Measurements from ENCODE around the gene PRPS1. TPM values are rescaled to one million over a fixed set of nuclear protein-coding genes. Genes with fewer than 3 reads are reported as not detected.
"Not testable (repeated sequence)": the region's sequence is repeated elsewhere in the genome, so short reads cannot be mapped to it uniquely, and the experiment has no call there.

PRPS1 gene
- total RNA-seq, 1 donor from 2014 or later: 25.6 TPM

GRCh38 chrX:107602694-107603239 is 25.5 kb upstream of the PRPS1 start:
- TF ChIP-seq, protein P1, sequence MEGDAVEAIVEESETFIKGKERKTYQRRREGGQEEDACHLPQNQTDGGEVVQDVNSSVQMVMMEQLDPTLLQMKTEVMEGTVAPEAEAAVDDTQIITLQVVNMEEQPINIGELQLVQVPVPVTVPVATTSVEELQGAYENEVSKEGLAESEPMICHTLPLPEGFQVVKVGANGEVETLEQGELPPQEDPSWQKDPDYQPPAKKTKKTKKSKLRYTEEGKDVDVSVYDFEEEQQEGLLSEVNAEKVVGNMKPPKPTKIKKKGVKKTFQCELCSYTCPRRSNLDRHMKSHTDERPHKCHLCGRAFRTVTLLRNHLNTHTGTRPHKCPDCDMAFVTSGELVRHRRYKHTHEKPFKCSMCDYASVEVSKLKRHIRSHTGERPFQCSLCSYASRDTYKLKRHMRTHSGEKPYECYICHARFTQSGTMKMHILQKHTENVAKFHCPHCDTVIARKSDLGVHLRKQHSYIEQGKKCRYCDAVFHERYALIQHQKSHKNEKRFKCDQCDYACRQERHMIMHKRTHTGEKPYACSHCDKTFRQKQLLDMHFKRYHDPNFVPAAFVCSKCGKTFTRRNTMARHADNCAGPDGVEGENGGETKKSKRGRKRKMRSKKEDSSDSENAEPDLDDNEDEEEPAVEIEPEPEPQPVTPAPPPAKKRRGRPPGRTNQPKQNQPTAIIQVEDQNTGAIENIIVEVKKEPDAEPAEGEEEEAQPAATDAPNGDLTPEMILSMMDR (IDR thresholded peaks at IDR 0.05): no peak
- Histone ChIP-seq H3K4me1 (no peaks in the 10 kb centered on the region), H3K36me3 (no peaks in the 10 kb centered on the region), H3K9me3 (no peaks in the 10 kb centered on the region), H3K4me3 (no peak overlapping the region), H3K27me3 (no peaks in the 10 kb centered on the region), H3K27ac (no peak overlapping the region)
- intact Hi-C loops (cut with DNase I): no loop called here
- no peak for ATAC-seq
- no peak for DNase-seq

GRCh38 chrX:107603429-107604159 is 24.7 kb upstream of the PRPS1 start:
- Histone ChIP-seq H3K4me1 (no peaks in the 10 kb centered on the region), H3K9me3 (no peaks in the 10 kb centered on the region), H3K27me3 (no peaks in the 10 kb centered on the region), H3K36me3 (no peaks in the 10 kb centered on the region), H3K27ac (no peak overlapping the region), H3K4me3 (no peak overlapping the region)
- DNase-seq (no peak), ATAC-seq (no peak)
- TF ChIP-seq, protein P1 (IDR thresholded peaks at IDR 0.05): no peak
- intact Hi-C loops (cut with DNase I): no loop called here

DNA sequence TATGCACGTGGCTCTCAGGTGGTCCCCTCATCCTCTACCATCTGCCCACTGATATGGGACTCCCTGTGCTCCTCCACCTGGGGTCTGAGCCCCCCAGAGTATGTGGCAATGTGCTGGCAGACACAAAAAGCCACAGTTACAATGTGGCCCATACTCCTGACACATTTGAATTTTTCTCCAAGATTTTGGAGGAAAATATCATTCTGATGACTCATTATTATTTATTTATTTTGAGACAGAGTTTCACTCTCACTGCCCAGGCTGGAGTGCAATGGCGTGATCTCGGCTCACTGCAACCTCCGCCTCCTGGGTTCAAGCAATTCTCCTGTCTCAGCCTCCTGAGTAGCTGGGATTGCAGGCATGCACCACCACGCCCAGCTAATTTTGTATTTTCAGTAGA is 19.2 kb upstream of the PRPS1 start:
- H3K27ac ChIP-seq; intact Hi-C loops (cut with DNase I): not testable (repeated sequence)

GRCh38 chrX:107610667-107611066 is 17.6 kb upstream of the PRPS1 start:
- no peak for ATAC-seq
- Histone ChIP-seq H3K4me3 (no peak overlapping the region), H3K9me3 (no peaks in the 10 kb centered on the region), H3K36me3 (no peaks in the 10 kb centered on the region), H3K4me1 (no peaks in the 10 kb centered on the region), H3K27me3 (no peaks in the 10 kb centered on the region), H3K27ac (no peak overlapping the region)
- TF ChIP-seq, protein P1 (IDR thresholded peaks at IDR 0.05): no peak
- no peak for DNase-seq
- intact Hi-C loops (cut with DNase I): no loop called here

More for the DNA sequence above, 19.2 kb upstream of the PRPS1 start:
- not testable (repeated sequence) for H3K9me3 ChIP-seq, H3K4me1 ChIP-seq, H3K4me3 ChIP-seq, H3K27me3 ChIP-seq, DNase-seq, H3K36me3 ChIP-seq, ATAC-seq

DNA sequence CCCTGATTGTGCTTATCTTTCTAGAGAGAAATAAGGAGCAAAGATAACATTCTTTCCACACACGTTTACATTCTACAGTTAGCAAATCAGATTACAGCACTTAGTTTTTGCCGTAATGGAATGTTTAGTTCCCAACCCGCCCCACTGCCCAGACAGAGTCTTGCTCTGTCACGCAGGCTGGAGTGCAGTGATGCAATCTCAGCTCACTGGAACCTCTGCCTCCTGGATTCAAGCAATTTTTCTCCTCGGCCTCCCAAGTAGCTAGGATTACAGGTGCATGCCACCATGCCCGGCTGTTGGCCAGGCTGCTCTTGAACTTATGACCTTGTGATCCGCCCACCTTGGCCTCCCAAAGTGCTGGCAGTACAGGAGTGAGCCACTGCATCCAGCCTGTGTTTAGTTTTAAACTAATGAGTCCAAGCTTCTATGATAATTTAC is 8.4 kb upstream of the PRPS1 start:
- TF ChIP-seq, protein P1 (IDR thresholded peaks at IDR 0.05): no peak
- ATAC-seq (peak; percentile 46), DNase-seq (no peak)
- intact Hi-C loops (cut with DNase I): no loop called here
- Histone ChIP-seq H3K4me3 (no peak overlapping the region), H3K36me3 (no peaks in the 10 kb centered on the region), H3K27ac (no peak overlapping the region), H3K4me1 (no peaks in the 10 kb centered on the region), H3K9me3 (no peaks in the 10 kb centered on the region), H3K27me3 (no peaks in the 10 kb centered on the region)

DNA sequence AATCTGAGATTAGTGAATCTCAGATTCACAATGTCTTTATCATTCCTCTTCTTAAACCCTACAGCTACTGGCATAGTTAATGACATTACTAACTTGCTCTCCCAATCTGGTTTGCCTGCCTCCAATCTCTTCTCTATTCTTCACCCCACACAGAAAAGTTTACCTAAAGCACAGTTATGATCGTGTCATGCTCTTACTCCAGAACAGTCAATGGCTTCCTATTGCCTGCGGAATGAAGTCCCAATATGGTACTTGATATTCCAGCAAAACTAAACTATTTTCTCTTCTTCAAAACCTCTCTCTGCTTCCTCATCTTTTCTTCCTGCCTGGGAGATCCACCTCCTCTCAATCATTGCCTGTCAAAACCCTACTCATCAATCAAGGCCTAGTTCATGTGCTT is 3.4 kb upstream of the PRPS1 start:
- ATAC-seq (no peak), DNase-seq (no peak)
- Histone ChIP-seq H3K27me3 (no peaks in the 10 kb centered on the region), H3K4me1 (peaks cover 2% of the 10 kb centered on the region), H3K9me3 (no peaks in the 10 kb centered on the region), H3K36me3 (no peaks in the 10 kb centered on the region), H3K27ac (no peak overlapping the region), H3K4me3 (no peak overlapping the region)
- intact Hi-C loops (cut with DNase I): no loop called here
- TF ChIP-seq, protein P1 (IDR thresholded peaks at IDR 0.05): no peak
